Measurements from ENCODE around the gene LIF. TPM values are rescaled to one million over a fixed set of nuclear protein-coding genes. Genes with fewer than 3 reads are reported as not detected.

The LIF gene
- total and polyA plus RNA-seq, 2 donors (not counting 3 experiments of a cell fraction or from before 2014, with no cell fraction given): 0.12 to 0.27 TPM

- Histone ChIP-seq H3K36me3 (ENCODE audit: control insufficient read depth in 2 of 2, extremely low read depth in 1 of 2, insufficient read depth in 2 of 2, low read length in 2 of 2) (no peaks in the 10 kb centered on the region), H3K4me2 (ENCODE audit: insufficient read depth, low read length) (no peak overlapping the region), H2AFZ (ENCODE audit: low read depth, low read length) (no peak overlapping the region), H3K9me3 (replicated peaks; ENCODE audit: control insufficient read depth, insufficient read depth, low read length) (no peaks in the 10 kb centered on the region), H4K20me1 (replicated peaks; ENCODE audit: control insufficient read depth, extremely low read depth, insufficient read depth, low read length) (no peaks in the 10 kb centered on the region), H3K4me1 (ENCODE audit: control insufficient read depth, extremely low read depth, insufficient read depth, low read length) (peaks cover 5% of the 10 kb centered on the region), H3K9ac (replicated peaks; ENCODE audit: extremely low read depth, insufficient read depth, low read length) (no peak overlapping the region), H3K4me3 (replicated peaks in 1 of 3; ENCODE audit: insufficient read depth in 1 of 3, low read depth in 1 of 3, low read length in 3 of 3) (no peak overlapping the region), H3K9me1 (replicated peaks; ENCODE audit: control insufficient read depth, extremely low read depth, insufficient read depth, low read length) (no peaks in the 10 kb centered on the region), H3K79me2 (ENCODE audit: control insufficient read depth, insufficient read depth, low read length) (no peaks in the 10 kb centered on the region), H3K27me3 (ENCODE audit: control insufficient read depth in 2 of 2, insufficient read depth in 2 of 2, low read length in 2 of 2) (no peaks in the 10 kb centered on the region), H3K27ac (ENCODE audit: insufficient read depth, low read depth, low read length) (no peak overlapping the region)
- ChIA-PET POLR2A (interaction anchor here (1.3 kb wide), 1 partner anchor 146 kb away, joined by 3 read pairs; no protein-coding TSS in a partner anchor), CTCF (interaction anchor here (1.5 to 3.6 kb wide), 6 partner anchors 133 to 163 kb away, joined by 4 to 214 read pairs (median 22); partner anchors contain the start of gene RNF215)
- dilution Hi-C loops (cut with MboI; ENCODE audit: extremely low pct_ligation_motif_present, low sequenced_read_pairs) (no loop called here), intact Hi-C loops (cut with micrococcal nuclease) (no loop called here)
- no TSS peak for BruUV-seq (replicated peaks)
- no peak for DNase-seq (ENCODE audit: low read depth, low spot score)
- TF ChIP-seq POLR2AphosphoS5 (IDR thresholded peaks at IDR 0.05; ENCODE audit: insufficient read depth, low read depth, low read length): no peak
- no peak for TF ChIP-seq CTCF (IDR thresholded peaks at IDR 0.05; ENCODE audit: extremely low read depth in 1 of 2, insufficient read depth in 1 of 2, low read depth in 1 of 2, low read length in 2 of 2)
- no peak for TF ChIP-seq MYC (IDR thresholded peaks at IDR 0.05; ENCODE audit: low read depth, low read length)
- no peak for TF ChIP-seq GATA2 (IDR thresholded peaks at IDR 0.05; ENCODE audit: insufficient read depth, insufficient read length, low read depth, low read length)
- TF ChIP-seq JUN (IDR thresholded peaks at IDR 0.05; ENCODE audit: borderline replicate concordance, insufficient read depth, insufficient read length, low read depth): no peak
- TF ChIP-seq MAX (IDR thresholded peaks at IDR 0.05; ENCODE audit: insufficient read depth, insufficient read length): no peak
- no peak for TF ChIP-seq POLR2A (IDR thresholded peaks at IDR 0.05; ENCODE audit: low read depth, low read length)
- TF ChIP-seq FOS (IDR thresholded peaks at IDR 0.05; ENCODE audit: borderline replicate concordance, insufficient read depth, low read length): no peak
- TF ChIP-seq EZH2 (IDR thresholded peaks at IDR 0.05; ENCODE audit: borderline replicate concordance, low read depth, low read length, severe bottlenecking): no peak
- FAIRE-seq: no peak
These were observed 7.8 kb upstream of the LIF start for GRCh38 chr22:30254314-30254713.
